Right renal pelvis (tissue), 4 donors: ENCODE measurements around the gene SLCO1C1. TPM values are rescaled to one million over a fixed set of nuclear protein-coding genes. Genes with fewer than 3 reads are reported as not detected.
"Not testable (repeated sequence)": the region's sequence is repeated elsewhere in the genome, so short reads cannot be mapped to it uniquely, and the experiment has no call there.

ENCODE experiments used
- DNase-seq, 4 donors: peaks; one replicate each; pipeline ENCODE4 v3.0.0-alpha.2; 2013; ENCODE audit warnings: low read depth in 4 of 4, low spot score in 3 of 4, missing footprints in 1 of 4
- polyA plus RNA-seq, 4 donors: library from polyadenylated mRNA; unstranded; fragments of 120-200 nt; gene quantifications; one replicate each; pipeline ENCODE4 v1.2.1, GENCODE V29; 2013; ENCODE audit not compliant: insufficient read length in 4 of 4

Gene SLCO1C1
- 1 to 10 TPM in 1 of 4 donors, under 1 TPM in 3; 0.60 to 1.2 (median 0.89) TPM for polyA plus RNA-seq

- DNase-seq: no peak
Measured at GRCh38 chr12:20695232-20695631, at the start of gene SLCO1C1. SLCO1C1 (plus strand) TSS chr12:20695332; CDS start chr12:20699577, 4,245 bp downstream.

GRCh38 chr12:20646239-20646827, 48.8 kb upstream of the SLCO1C1 start:
- no peak for DNase-seq

GRCh38 chr12:20653871-20654270, 41.3 kb upstream of the SLCO1C1 start:
- DNase-seq: no peak

GRCh38 chr12:20656600-20656999, 38.5 kb upstream of the SLCO1C1 start:
- DNase-seq: no peak

- no peak for DNase-seq
Measured at GRCh38 chr12:20657496-20657895, 37.6 kb upstream of the SLCO1C1 start.

GRCh38 chr12:20681334-20681733, 13.8 kb upstream of the SLCO1C1 start:
- no peak for DNase-seq

- DNase-seq: no peak
Measured at GRCh38 chr12:20696181-20696905, 1.2 kb downstream of the SLCO1C1 start.

- no peak for DNase-seq
Measured at GRCh38 chr12:20701106-20701505, 6.0 kb downstream of the SLCO1C1 start.

GRCh38 chr12:20704860-20705259, 9.7 kb downstream of the SLCO1C1 start:
- DNase-seq: no peak

- no peak for DNase-seq
Measured at GRCh38 chr12:20711846-20712245, 16.7 kb downstream of the SLCO1C1 start.

- DNase-seq: peak in 3 of 4 donors; percentile 7 to 20 (median 12)
Measured at GRCh38 chr12:20716037-20716436, 20.9 kb downstream of the SLCO1C1 start.

- no peak for DNase-seq
Measured at GRCh38 chr12:20716985-20717384, 21.9 kb downstream of the SLCO1C1 start.

GRCh38 chr12:20718294-20718693, 23.2 kb downstream of the SLCO1C1 start:
- DNase-seq: no peak

- no peak for DNase-seq
Measured at GRCh38 chr12:20722142-20722541, 27.0 kb downstream of the SLCO1C1 start.

GRCh38 chr12:20731274-20731673, 36.1 kb downstream of the SLCO1C1 start:
- no peak for DNase-seq

- no peak for DNase-seq
Measured at GRCh38 chr12:20740972-20741371, 45.8 kb downstream of the SLCO1C1 start.

GRCh38 chr12:20748198-20748597, 53.1 kb downstream of the SLCO1C1 start:
- DNase-seq: no peak

- no peak for DNase-seq
Measured at GRCh38 chr12:20751046-20751445, 55.9 kb downstream of the SLCO1C1 start.

GRCh38 chr12:20777420-20777819, 82.3 kb downstream of the SLCO1C1 start:
- DNase-seq: no peak

GRCh38 chr12:20778969-20779368, 83.8 kb downstream of the SLCO1C1 start:
- no peak for DNase-seq

- DNase-seq: not testable (repeated sequence)
Measured at GRCh38 chr12:20779971-20780370, 84.8 kb downstream of the SLCO1C1 start.

GRCh38 chr12:20783796-20784357, 88.7 kb downstream of the SLCO1C1 start:
- DNase-seq: not testable (repeated sequence)
